Left renal pelvis (tissue), 4 donors: ENCODE results near the gene BMERB1. TPM values are rescaled to one million over a fixed set of nuclear protein-coding genes. Genes with fewer than 3 reads are reported as not detected.

Experiments
- DNase-seq, 4 donors: peaks; one replicate each; pipeline ENCODE4 v3.0.0-alpha.2; 2013; ENCODE audit warnings: low read depth in 4 of 4, low spot score in 3 of 4
- polyA plus RNA-seq, 4 donors: library from polyadenylated mRNA; unstranded; fragments of 120-200 nt; gene quantifications; one replicate each; pipeline ENCODE4 v1.2.1, GENCODE V29; 2013; ENCODE audit not compliant: insufficient read length in 4 of 4

BMERB1 gene
- polyA plus RNA-seq, 4 donors = 37.0 to 47.9 (median 45.9) TPM

DNA sequence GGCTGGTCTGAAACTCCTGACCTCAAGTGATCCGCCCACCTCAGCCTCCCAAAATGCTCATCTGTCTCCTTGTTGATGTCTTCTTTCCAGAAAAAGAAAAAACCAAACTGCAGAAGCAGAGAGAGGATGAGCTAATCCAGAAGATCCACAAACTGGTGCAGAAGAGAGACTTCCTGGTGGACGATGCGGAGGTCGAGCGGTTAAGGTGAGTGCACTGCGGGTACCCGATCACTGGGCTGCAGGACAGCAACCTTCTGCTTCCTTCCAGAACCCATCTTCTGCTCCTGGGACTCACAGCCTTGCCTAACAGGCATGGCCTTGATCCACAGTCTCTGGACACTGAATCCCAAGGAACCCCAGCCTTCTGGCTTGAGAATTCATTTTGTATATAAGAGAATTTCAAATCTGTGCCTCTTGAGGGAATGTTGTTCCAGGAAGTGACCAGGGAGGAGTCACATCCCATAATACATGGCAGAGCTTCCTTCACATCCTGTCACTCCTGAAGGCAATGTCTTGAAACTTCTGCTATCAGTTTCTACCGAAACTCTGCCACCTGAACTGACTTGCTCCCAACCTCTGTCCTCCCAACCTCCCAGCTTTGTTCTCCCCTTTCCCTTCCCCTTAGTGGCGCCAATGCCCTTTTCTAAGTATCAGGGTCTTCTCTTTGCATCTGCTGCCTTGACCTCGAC, 146.9 kb downstream of the BMERB1 start:
- no peak for DNase-seq

DNA sequence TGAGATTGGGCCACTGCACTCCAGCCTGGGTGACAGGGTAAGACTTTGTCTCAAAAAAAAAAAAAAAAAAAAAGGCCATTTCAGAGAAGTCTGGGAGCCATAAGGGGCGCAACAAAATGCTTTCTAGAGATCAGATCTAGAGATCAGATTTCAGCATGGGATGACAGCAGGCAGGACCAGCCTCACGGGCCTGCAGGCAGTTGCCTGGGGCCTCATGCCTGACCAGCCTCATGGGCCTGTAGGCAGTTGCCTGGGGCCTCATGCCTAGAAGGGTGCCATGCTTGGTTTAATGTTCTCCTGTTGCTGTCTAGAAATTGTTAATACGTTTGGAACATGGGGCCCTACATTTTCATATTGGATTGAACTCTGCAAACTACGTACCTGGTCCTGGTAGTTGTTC, 149.1 kb downstream of the BMERB1 start:
- no peak for DNase-seq

DNA sequence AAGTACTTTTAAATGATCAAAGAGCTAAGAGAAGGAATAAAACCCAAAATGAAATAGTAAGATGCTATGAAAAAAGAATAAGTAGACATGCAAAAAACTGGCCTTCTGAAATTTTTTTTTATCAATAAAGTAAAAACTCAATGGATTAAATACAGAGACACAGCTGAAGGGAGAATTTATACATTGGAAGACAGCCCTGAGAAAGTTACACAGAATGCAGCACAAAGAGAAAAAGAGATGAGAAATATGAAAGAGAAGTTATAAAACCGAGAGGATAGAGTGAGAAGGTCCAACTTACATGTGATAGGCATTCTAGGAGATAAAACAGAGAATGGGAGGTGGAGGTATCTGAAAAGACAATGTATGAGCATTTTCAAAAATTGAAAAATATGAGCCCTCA, 151.6 kb downstream of the BMERB1 start:
- no peak for DNase-seq

DNA sequence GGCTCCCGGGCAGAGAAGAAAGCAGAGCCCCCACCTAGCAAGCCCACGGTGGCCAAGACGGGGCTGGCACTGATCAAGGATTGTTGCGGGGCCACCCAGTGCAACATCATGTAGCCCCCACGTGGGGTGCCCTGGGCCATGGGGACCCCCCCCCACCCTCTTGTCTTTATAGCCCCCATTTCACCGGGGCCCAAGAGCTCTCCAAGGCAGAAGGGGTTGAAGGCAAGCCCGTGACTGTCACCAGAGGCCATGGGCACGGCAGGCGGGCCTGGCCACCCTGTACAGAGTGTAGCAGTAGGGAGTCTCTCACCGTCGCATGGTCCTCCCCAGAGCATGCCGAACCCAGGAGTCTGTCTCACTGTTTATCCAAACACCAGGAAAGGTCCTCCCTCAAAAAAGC, 152.3 kb downstream of the BMERB1 start:
- DNase-seq = no peak

DNA sequence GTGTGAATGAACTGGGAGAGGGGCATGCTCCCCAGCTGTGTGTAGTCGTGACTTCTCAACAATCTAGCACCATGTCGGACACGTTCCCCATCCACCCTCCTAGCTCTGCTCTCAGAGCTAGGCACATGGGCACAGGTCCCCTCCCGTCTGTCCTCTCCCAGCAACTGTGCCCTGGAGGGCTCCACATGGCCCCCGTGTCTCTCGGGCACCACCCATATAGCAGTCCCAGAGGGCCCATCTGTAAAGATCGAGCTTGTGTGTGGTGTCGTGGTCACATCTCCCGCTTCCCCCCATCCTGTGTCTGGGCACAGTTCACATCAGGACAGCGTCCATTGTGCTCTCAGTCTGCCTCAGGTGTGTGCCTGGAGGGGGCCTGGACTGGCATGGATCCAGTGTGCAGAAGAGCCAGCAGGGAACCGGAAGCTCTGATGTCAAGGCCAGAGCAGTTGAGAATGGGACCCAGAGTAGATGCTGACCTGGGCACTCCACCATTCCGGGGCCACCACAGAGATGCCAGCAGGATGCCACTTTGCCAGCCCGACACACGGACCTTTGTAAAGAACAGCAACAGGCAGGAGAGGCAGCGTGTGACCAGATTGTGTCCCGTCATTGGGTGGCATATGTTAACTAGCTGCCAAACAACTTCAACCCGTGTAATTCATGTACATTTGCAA, 152.9 kb downstream of the BMERB1 start:
- DNase-seq = no peak

DNA sequence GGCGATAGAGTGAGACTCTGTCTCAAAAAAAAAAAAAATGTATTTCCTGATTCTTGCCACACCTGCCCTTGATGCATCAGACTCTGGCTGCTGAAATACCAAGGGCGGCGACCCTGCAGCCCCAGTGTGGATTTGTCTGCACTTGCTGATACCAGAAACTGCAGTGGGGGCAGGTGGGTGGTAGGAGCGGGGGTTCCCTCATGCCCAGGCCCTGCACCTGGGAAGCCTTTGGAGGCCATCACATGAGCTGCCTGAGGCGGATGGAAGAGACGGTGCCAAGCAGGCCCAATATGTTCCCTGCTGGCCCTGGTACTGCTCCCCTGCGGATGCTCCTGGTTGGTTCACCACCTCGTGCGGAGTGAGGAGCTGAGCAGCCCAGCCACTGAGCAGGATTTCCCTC, 157.9 kb downstream of the BMERB1 start:
- DNase-seq = no peak

DNA sequence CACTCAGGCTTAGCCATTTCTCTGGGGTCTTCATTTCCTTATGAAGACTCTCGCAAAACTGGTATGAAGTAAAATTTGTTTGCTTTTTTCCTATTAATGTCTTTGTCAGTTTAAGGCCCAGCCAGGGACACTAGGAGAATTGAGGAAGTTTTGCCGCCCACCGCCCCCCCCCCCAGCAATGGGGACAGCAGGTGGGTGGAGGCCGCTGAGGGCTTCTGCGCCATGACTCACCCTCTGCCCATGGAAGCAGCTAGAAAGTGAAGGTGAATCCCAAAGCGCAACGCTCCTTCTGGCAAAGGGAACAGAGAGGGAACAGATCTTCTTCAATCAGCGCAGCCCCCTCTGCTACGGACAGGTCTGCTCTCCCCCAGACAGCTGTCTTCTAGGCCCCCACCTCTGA, 158.8 kb downstream of the BMERB1 start:
- DNase-seq = no peak

DNA sequence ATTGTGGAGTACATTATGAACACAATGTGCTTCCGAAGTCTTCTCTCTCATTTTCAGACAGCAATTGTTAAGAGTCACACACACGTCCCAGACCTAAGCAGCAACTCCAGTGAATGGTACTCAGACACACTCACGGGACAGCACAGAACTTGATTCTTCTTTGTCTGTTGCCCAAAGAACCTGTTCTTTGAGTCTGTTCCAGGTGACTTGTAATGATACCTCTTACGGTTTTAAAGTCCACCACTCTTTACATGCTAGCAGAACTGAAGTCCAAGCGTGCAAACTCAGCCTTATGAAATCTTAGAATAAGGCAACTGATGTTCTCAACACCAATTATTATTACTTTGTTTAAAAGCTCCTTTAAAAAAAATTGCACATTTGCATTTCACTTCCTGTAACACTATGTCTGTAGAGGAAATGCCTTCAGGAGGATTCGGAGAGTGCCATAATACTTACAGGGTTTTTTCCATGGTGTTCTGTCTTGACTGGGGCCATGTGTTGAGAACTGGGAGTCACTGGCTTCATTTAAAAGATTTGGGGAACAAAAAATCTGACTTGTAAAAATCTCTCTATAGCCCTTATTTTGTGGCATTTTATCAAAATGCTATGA, 160.4 kb downstream of the BMERB1 start:
- no peak for DNase-seq

DNA sequence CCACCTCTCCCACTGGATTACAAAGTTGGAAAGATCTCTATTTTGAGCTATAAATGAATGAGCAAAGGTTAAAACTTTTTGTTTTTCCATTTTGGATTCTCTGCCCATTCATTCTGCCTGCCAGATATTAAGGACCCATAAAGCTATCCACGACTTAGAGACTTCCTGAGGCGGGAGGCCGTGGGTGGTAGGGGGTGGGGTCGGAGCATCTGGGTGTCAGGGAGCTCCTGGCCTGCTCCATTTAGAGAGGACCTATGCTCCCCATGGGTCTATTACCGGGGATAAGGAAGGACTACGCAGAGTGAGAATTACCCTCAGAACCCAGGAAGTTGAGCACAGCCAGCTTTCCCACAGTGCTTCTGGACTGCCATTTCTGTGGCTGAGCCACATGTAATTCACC, 162.7 kb downstream of the BMERB1 start:
- no peak for DNase-seq

DNA sequence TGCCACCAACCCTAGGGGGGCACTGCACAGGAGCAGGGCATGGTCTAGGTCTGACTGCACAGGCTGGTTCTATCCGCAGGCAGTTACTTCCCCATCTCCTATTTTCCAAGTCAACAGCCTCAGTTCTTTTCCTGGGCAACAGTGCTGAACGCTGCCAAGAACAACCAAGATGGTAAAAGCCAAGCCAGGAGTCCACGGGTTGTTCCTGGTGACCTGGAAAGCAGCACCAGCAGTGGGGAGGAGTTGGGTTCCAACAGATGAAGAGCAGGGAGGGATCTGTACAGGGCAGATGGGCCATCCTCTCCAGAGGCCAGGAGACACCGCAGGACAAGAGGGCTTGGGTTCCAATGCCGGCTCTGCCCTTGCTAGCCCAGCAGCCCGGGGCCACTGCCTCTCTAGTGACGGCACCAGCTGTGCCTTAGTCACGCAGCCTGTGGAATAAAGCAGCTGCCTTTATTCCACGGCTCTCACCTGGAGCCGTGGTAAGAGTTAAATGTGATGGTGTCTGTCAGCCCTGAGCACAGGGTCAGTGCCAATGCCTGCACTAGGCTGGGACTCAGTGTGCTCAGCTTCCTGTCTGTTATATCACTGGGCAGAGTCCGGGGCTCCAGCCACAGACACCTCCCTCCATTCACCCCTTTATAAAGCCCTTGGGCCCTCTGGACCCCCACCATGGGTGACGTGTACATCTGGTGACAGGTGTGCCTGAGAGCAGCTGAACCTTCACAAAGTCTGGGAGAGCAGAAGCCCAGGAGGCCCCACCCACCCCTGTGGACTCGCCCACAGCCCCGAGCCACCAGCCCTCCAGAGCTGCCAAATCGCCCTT, 163.6 kb downstream of the BMERB1 start:
- no peak for DNase-seq

DNA sequence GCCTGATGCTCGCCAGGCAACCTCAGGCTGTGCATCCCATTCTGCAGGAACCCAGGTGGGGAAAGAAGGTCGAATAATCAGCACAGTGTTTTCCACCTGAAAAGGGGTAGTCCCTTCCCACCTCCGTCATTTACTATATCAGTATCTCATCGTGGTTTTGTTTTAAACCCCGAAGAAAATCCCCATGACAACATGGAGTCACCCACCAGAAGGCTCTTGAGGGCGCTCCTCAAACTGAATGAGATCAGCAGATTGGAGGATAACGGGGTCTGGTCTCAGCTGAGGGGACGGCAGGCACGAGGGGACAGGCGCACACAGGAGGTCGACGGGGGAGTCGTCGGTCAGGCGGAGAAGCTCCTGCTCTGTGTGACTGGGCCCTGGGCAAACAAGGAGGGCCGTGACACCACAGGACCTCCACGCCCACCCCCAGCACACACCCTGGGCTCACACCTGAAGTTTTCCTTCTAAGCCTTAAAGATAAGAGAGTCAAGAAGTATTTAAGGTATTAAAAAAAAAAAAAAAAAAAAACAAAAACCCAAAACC, 164.3 kb downstream of the BMERB1 start:
- no peak for DNase-seq

DNA sequence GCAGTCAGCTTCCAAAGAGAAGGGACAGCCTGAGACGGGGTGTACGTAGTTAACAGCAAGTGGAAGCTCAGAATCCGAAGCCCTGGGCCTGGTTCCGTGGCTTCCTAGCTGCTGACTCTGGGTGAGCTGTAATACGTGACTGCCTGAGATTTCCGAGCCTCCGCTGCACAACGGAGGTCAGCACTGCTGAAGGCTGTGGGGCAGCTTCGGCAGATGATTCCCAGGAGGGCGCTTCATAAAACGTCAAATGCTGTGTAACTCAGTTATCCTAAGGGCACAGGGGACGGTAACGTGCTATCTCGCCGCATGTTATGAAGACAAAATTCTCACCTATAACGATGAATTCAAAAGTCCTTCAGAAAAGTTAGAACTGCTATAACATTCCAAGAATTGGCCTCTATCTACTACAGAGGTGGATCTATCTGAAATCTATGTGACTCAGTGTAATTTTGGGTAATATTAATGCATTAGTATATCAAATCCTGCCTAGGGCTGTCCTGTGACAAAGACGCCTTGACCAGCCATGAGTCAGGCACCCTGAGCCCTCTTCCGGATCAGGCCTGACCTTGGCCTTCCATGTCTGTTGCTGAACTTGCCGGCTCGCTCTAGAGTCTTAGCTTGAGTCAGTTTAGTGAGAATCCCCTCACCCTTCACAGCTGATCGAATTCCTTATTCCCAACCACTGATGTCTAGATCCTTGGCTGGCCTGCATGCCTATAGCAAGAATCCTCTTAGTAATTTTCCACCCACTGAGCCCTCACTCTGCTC, 165.1 kb downstream of the BMERB1 start:
- no peak for DNase-seq

DNA sequence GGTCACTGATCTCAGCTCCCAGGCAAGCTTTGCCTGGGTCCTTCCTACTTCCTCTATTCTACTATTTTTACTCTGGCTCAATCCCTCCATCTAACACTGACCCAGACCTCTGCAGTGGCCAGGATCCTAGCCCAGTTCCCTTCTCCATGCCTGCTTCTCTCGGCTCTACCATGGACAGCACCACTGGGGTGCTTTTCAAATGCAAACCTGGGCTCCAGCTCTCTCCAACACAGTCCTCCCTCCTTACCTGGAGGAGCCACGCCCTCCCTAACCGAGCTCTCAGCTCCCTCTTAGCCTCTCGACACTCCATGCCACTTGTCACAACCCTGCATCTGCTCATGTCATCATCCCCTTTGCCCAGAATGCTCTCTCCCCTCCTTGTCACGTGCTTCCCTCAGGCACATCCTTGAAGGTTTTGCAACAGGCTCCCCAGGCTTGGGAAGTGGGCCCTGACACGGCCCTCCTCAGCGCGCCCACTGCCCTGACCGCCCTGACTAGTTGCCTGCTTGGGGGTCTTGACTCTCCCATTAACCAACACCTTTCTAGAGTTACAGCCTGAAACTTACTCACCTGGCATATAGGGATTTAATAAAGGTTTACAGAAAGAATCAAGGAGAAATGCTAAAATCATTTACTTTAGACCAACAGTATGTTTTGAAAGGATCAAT, 167.0 kb downstream of the BMERB1 start:
- no peak for DNase-seq

DNA sequence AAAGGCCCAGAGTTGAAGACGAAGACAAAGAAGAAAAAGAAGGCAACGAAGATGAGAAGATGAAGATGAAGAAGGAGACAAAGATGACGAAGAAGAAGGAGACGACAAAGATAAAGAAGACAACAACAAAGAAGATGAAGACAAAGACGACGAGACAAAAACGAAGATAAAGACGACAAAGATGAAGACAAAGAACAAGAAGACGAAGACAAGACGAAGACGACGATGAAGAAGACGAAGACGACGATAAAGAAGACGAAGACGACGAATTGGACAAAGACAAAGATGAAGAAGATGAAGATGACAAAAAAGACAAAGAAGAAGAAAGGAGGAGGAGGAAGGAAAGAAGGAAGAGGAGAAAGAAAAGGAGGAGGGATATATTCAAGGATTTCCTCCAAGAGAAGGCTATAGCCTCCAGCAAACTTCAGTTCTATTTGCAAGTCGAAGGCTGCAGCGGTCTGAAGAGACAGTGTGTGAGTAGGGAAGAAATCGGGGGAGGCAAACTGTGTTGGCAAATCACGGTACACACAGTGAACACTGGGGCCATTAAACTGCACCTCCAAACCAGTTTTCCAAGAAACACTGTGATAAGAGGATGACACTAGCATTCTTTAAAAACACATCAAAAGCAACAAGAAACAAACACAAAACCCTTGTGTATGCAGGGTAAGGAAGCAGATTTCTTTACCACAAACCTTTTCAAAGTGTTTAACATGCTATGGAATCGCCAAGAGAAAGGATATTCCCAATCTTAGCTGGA, 168.1 kb downstream of the BMERB1 start:
- no peak for DNase-seq

DNA sequence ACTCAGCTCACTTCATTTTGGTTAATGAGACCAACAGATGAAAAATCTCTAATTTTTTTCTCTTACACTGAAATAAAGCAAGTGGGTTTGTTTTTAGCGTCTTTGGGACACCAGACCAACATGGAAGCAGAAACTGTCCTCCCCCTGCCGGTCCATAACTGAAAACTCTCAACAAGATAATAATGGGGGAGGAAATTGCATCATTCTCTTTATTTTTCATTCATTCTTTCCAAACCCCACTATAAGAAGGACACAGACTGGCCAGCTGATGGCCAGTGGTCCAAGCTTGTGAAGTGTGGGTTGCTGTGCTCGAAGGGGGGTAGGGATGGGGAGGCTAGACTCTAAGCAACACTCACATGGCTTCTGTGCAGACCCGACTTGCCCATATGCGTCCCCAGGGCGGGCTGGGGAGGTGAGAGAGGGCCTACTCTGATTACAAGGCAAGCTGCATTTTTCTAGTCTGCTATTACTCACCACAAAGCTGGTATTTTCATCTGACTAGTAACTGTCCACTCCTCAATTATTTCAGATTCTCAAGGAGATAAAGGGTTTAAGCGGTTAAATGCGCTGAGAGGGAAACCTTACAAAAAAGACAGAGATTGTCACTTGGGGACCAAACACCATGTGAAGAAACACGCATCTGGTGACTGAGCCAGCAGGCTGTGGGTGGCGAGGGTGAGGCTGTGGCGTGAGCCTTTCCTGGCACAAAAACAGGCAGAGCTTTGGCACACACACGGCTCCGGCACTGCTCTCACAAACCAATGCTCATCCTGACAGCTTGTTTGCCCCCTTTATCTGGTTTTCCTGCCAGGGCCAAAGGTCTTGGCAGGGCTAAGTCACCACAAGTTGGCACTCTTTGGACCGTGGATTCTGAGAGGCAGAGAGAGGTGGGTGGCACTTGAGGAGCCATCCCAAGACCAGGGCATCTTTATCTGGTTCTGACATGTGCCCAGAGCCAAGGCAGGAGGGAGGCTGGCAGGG, 170.4 kb downstream of the BMERB1 start:
- no peak for DNase-seq

DNA sequence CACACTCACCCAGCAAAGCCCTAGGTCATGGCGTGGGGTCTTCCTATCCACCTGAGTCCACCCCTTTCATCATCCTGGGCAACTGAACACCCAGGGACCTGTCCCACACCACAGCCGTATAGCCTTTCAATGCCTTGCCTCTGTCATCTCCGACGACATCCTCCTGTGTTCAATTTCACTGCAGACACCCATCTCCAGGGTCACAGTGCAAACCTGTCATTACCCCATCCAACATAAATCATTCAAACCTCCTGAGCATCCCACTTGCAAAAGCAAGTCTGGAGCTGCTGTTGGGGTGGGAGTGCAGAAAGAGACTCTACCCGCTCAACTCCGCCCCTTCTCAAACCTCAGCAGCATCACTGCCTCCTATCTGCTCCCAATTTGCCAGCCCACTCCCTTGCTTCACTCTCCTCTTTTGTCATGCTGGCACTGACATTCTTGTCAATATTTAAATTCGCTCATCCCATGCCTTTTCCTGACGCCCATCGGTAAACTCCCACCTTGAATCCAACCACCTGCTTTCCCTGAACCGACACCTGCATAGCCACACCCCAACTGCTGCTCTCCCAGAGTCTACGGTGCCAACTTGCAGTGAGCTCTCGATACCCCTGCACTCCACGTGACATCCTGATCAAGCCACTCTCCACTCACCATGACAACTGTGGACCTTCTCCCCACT, 171.6 kb downstream of the BMERB1 start:
- DNase-seq = no peak

DNA sequence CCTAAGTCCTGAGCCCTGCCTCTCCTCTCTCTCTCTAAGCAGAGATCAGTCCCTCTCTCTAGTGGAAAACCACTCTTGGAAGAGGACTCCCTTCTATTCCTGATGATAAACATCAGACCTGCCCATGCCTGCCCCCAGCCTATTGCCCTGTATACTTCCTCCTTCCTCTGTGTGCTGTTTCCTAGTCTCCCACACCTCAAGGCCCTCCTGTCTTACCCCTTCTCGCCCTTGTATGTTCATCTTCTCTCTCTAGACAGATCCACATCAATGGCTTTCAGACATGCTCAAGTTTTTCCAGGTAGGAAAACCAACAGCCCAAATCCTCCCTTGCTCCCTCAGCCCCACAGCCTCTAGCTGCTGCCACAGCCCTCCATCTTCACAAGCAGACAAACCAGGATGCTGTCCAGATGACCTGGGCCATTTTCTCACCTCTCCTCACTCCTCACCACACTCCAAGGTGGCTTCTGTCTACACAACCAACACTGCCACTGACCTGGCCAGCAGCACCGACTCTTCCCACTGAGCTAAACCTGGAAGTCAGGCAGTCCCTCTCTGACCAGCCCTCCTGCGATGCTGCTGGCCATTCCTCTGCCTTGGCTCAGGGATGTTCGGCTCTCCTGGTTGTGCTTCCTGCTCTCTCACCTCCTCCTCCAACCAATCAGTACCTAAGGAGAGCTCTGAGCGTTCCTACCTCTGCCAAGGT, 172.3 kb downstream of the BMERB1 start:
- DNase-seq = no peak
